Trophoblast cell (in vitro differentiated cells and primary cell): ENCODE data around the gene TIMM13.

Experiments used
- DNase-seq, 2 donors: peaks; one replicate each; pipeline ENCODE4 v3.0.0-alpha.2; 2016
- H2AFZ ChIP-seq: 2 replicates; pipeline ENCODE4 v1.6.1; 2013; ENCODE audit warnings: low read length, moderate library complexity, mild to moderate bottlenecking; ENCODE audit not compliant: insufficient read depth, poor library complexity
- H2AK5ac ChIP-seq: 2 replicates; pipeline ENCODE4 v1.6.1; 2013; ENCODE audit warnings: mild to moderate bottlenecking, low read length
- H2BK120ac ChIP-seq: 2 replicates; pipeline ENCODE4 v1.6.1; 2013; ENCODE audit warnings: low read length, mild to moderate bottlenecking, moderate library complexity; ENCODE audit not compliant: insufficient read depth, poor library complexity
- H2BK12ac ChIP-seq: 2 replicates; pipeline ENCODE4 v1.6.1; 2013; ENCODE audit warnings: mild to moderate bottlenecking, low read length, moderate library complexity
- H2BK5ac ChIP-seq: 2 replicates; pipeline ENCODE4 v1.6.1; 2013; ENCODE audit warnings: low read length, low read depth, moderate library complexity, mild to moderate bottlenecking; ENCODE audit not compliant: poor library complexity
- H3K14ac ChIP-seq: 2 replicates; pipeline ENCODE4 v1.6.1; 2013; ENCODE audit warnings: mild to moderate bottlenecking, low read length
- H3K18ac ChIP-seq: 2 replicates; pipeline ENCODE4 v1.6.1; 2013; ENCODE audit warnings: mild to moderate bottlenecking, low read length
- H3K23ac ChIP-seq: 2 replicates; pipeline ENCODE4 v1.6.1; 2013; ENCODE audit warnings: low read length
- H3K27ac ChIP-seq: 2 replicates; pipeline ENCODE4 v1.5.1; 2013; ENCODE audit warnings: low read depth, mild to moderate bottlenecking, inconsistent platforms, low read length, moderate library complexity
- H3K27me3 ChIP-seq: 2 replicates; pipeline ENCODE4 v1.6.1; 2013; ENCODE audit warnings: inconsistent platforms, mild to moderate bottlenecking, low read length, moderate library complexity; ENCODE audit not compliant: insufficient read depth
- H3K36me3 ChIP-seq, 2 experiments: 1 replicate in 1 of 2; 2 replicates in 1 of 2; pipeline ENCODE4 v1.6.1; 2013; ENCODE audit warnings: low read length in 2 of 2, mild to moderate bottlenecking in 2 of 2, moderate library complexity in 1 of 2; ENCODE audit not compliant: insufficient read depth in 2 of 2, control insufficient read depth in 1 of 2
- H3K4ac ChIP-seq: 2 replicates; pipeline ENCODE4 v1.6.1; 2013; ENCODE audit warnings: low read depth, mild to moderate bottlenecking, low read length, moderate library complexity
- H3K4me1 ChIP-seq, 2 experiments: 1 replicate in 1 of 2; 2 replicates in 1 of 2; pipeline ENCODE4 v1.6.1; 2013; ENCODE audit warnings: low read length in 2 of 2, mild to moderate bottlenecking in 2 of 2, moderate library complexity in 1 of 2; ENCODE audit not compliant: insufficient read depth in 2 of 2, control insufficient read depth in 1 of 2
- H3K4me2 ChIP-seq: 2 replicates; pipeline ENCODE4 v1.6.1; 2013; ENCODE audit warnings: inconsistent platforms, mild to moderate bottlenecking, low read length, moderate library complexity
- H3K4me3 ChIP-seq: 2 replicates; pipeline ENCODE4 v1.5.1; 2013; ENCODE audit warnings: mild to moderate bottlenecking, low read depth, low read length, inconsistent platforms
- H3K79me1 ChIP-seq: one replicate; pipeline ENCODE4 v1.6.1; 2013; ENCODE audit warnings: low read length
- H3K79me2 ChIP-seq: 2 replicates; pipeline ENCODE4 v1.6.1; 2013; ENCODE audit warnings: low read length, mild to moderate bottlenecking; ENCODE audit not compliant: control insufficient read depth, insufficient read depth, poor library complexity
- H3K9ac ChIP-seq: 2 replicates; pipeline ENCODE4 v1.6.1; 2013; ENCODE audit warnings: mild to moderate bottlenecking, low read length
- H3K9me3 ChIP-seq: 2 replicates; pipeline ENCODE4 v1.6.1; 2013; ENCODE audit warnings: low read depth, mild to moderate bottlenecking, control low read depth, inconsistent platforms, low read length; ENCODE audit not compliant: insufficient read depth
- H4K12ac ChIP-seq: 2 replicates; pipeline ENCODE4 v1.6.1; 2013; ENCODE audit warnings: low read depth, mild to moderate bottlenecking, low read length, moderate library complexity
- H4K8ac ChIP-seq: 2 replicates; pipeline ENCODE4 v1.6.1; 2013; ENCODE audit warnings: low read depth, mild to moderate bottlenecking, low read length, moderate library complexity
- H4K91ac ChIP-seq: one replicate; pipeline ENCODE4 v1.6.1; 2013; ENCODE audit warnings: low read depth, mild to moderate bottlenecking, low read length, moderate library complexity
- WGBS: extraction: QIAGEN DNeasy Blood & Tissue Kit; methylation state at CpG from one replicate; pipeline ENCODE4 v1.1.7; 2013; ENCODE audit warnings: missing lambda C conversion rate; ENCODE audit not compliant: insufficient read length, insufficient coverage; ENCODE audit errors: extremely low coverage; 5-methylcytosine and 5-hydroxymethylcytosine counted together

The TIMM13 gene

GRCh38 chr19:2391118-2391725 lies 36.2 kb downstream of the TIMM13 start:
- Histone ChIP-seq H3K9me3 (peaks cover 7% of the 10 kb centered on the region), H3K14ac (no peak overlapping the region), H3K27ac (no peak overlapping the region), H2BK120ac (no peak overlapping the region), H4K91ac (no peak overlapping the region), H3K27me3 (no peaks in the 10 kb centered on the region), H4K8ac (no peak overlapping the region), H3K36me3 (no peaks in the 10 kb centered on the region), H3K18ac (no peak overlapping the region), H2AFZ (no peak overlapping the region), H3K23ac (no peak overlapping the region), H3K79me1 (no peaks in the 10 kb centered on the region), H3K4ac (no peak overlapping the region), H4K12ac (no peak overlapping the region), H3K9ac (no peak overlapping the region), H2BK5ac (no peak overlapping the region), H3K4me3 (no peak overlapping the region), H2BK12ac (no peak overlapping the region), H3K79me2 (no peaks in the 10 kb centered on the region), H3K4me1 (no peaks in the 10 kb centered on the region), H3K4me2 (no peak overlapping the region), H2AK5ac (no peak overlapping the region)
- peak; percentile 37 to 88 for DNase-seq
- no CpG with 5 or more reads among the region's 10 CpGs for WGBS

DNA sequence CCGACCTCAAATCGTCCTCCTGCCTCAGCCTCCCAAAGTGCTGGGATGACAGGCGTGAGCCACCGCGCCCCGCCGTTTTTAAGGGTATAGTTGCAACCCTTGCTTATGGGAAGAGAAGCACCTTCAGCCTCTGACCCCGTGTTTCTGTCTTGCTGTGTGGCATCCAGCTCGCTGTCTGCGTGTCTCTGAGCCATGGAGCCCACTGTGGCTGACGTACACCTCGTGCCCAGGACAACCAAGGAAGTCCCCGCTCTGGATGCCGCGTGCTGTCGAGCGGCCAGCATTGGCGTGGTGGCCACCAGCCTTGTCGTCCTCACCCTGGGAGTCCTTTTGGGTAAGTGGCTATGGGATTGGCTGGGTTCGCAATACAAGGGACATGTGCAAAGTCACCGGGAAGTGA lies 37.8 kb downstream of the TIMM13 start:
- Histone ChIP-seq H3K27ac (no peak overlapping the region), H3K79me2 (no peaks in the 10 kb centered on the region), H2BK120ac (no peak overlapping the region), H3K18ac (no peak overlapping the region), H3K4ac (no peak overlapping the region), H3K14ac (no peak overlapping the region), H3K4me1 (peaks cover 6% of the 10 kb centered on the region in 2 experiments), H2AK5ac (peak overlapping the region; percentile 47), H2BK5ac (no peak overlapping the region), H3K36me3 (no peaks in the 10 kb centered on the region), H2BK12ac (no peak overlapping the region), H3K9me3 (peaks cover 7% of the 10 kb centered on the region), H4K91ac (no peak overlapping the region), H2AFZ (no peak overlapping the region), H3K79me1 (no peaks in the 10 kb centered on the region), H3K9ac (no peak overlapping the region), H4K12ac (no peak overlapping the region), H3K27me3 (no peaks in the 10 kb centered on the region), H4K8ac (no peak overlapping the region), H3K23ac (no peak overlapping the region), H3K4me2 (no peak overlapping the region), H3K4me3 (no peak overlapping the region)
- no peak for DNase-seq
- WGBS: no CpG with 5 or more reads among the region's 21 CpGs

DNA sequence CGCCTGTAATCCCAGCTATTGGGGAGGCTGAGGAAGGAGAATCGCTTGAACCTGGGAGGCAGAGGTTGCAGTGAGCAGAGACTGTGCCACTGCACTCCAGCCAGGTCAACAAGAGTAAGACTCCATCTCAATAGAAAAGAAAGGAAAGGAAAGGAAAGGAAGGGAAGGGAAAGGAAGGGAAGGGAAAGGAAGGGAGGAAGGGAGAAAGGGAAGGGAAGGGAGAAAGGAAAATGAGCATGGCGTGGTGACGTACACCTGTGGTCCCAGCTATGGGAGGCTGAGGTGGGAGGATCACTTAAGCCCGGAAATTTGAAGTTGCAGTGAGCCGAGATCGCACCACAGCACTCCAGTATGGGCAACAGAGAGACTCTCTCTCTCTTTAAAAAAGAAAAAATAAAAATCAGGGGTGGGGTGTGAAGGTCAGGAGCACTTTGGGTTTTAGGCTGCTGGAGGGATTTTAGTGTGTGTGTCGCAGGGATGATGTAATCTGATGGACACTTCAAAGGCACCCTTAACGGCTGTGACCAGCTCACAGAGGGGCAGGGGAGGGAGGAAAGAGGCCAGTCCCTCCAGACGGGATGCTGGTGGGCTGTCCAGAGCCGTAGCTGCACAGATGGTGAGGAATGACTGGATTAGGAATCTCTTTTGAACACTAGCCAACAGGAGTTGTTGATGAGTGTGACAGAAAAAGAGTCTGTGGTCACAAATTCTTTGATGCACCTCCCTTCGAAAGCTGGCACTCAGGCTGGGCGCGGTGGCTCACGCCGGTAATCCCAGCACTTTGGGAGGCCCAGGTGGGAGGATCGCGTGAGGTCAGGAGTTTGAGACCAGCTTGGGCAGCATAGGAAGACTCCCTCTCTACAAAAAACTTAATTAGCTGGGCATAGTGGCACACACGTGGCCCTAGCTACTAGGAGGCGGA lies 39.8 kb downstream of the TIMM13 start:
- DNase-seq: no peak
- H2BK120ac ChIP-seq: no peak overlapping the region

DNA sequence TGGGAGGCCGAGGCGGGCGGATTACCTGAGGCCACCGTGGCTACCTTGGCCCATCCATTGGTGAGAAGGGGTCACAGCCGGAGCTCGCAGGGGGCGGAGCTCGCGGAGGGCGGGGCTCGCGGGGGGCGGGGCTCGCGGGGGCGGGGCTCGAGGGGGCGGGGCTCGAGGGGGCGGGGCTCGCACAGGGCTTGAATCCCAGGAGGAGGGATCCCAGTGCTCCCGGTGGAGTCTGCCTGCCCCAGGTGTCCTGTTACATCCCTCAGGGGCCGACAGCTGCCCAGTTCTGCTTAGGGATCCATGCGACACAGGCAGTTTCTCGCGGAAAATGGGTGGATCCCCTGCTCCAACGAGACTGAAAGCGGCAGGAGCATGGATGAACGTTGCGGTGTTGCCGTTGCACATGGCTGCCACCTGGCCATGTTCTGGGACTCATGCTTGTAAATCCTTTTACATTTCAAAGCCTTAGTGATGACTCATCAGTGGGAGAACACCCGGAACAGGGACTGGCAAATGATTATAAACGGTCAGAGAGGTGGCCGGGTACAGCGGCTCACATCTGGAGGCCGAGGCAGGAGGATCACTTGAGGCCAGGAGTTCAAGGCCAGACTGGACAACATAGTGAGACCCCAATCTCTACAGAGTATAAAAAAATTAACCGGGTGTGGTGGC lies 42.2 kb downstream of the TIMM13 start:
- H3K79me1 ChIP-seq: no peaks in the 10 kb centered on the region
- no peak overlapping the region for H3K18ac ChIP-seq
- peak overlapping the region; percentile 32 for H3K27ac ChIP-seq
- no peaks in the 10 kb centered on the region for H3K27me3 ChIP-seq
- peak overlapping the region; percentile 20 for H3K4me2 ChIP-seq
- no peak overlapping the region for H2AK5ac ChIP-seq
- WGBS: no CpG with 5 or more reads among the region's 37 CpGs
- no peak overlapping the region for H3K14ac ChIP-seq
- H3K9me3 ChIP-seq: peaks cover 8% of the 10 kb centered on the region
- H4K8ac ChIP-seq: no peak overlapping the region
- H4K91ac ChIP-seq: no peak overlapping the region
- no peak overlapping the region for H3K9ac ChIP-seq
- no peak overlapping the region for H3K4ac ChIP-seq
- no peak overlapping the region for H3K23ac ChIP-seq
- DNase-seq: peak; percentile 98 to 99
- H2BK120ac ChIP-seq: no peak overlapping the region
- H2BK5ac ChIP-seq: no peak overlapping the region
- peak overlapping the region; percentile 6 for H2BK12ac ChIP-seq
- no peak overlapping the region for H4K12ac ChIP-seq
- H3K4me1 ChIP-seq: peaks cover 6% of the 10 kb centered on the region in 2 experiments
- H2AFZ ChIP-seq: peak overlapping the region; percentile 84
- H3K4me3 ChIP-seq: no peak overlapping the region
- H3K36me3 ChIP-seq: no peaks in the 10 kb centered on the region
- H3K79me2 ChIP-seq: no peaks in the 10 kb centered on the region

More for the DNA sequence above, 39.8 kb downstream of the TIMM13 start:
- Histone ChIP-seq H3K79me2 (no peaks in the 10 kb centered on the region), H3K4me3 (no peak overlapping the region), H2AK5ac (no peak overlapping the region), H4K12ac (no peak overlapping the region), H4K8ac (no peak overlapping the region), H3K14ac (no peak overlapping the region), H3K4me1 (peaks cover 6% of the 10 kb centered on the region in 2 experiments), H3K4me2 (no peak overlapping the region), H3K27me3 (no peaks in the 10 kb centered on the region), H3K23ac (no peak overlapping the region), H3K27ac (no peak overlapping the region), H2BK5ac (no peak overlapping the region), H3K18ac (no peak overlapping the region), H3K9me3 (peaks cover 4% of the 10 kb centered on the region), H2AFZ (no peak overlapping the region), H2BK12ac (no peak overlapping the region), H3K9ac (no peak overlapping the region), H3K4ac (no peak overlapping the region), H3K79me1 (no peaks in the 10 kb centered on the region), H4K91ac (no peak overlapping the region), H3K36me3 (no peaks in the 10 kb centered on the region)
- WGBS: no CpG with 5 or more reads among the region's 20 CpGs
